ENCODE data around the gene DEFB118.
"Not testable (repeated sequence)": the region's sequence is repeated elsewhere in the genome, so short reads cannot be mapped to it uniquely, and the experiment has no call there.

Gene DEFB118, protein sequence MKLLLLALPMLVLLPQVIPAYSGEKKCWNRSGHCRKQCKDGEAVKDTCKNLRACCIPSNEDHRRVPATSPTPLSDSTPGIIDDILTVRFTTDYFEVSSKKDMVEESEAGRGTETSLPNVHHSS

DNA sequence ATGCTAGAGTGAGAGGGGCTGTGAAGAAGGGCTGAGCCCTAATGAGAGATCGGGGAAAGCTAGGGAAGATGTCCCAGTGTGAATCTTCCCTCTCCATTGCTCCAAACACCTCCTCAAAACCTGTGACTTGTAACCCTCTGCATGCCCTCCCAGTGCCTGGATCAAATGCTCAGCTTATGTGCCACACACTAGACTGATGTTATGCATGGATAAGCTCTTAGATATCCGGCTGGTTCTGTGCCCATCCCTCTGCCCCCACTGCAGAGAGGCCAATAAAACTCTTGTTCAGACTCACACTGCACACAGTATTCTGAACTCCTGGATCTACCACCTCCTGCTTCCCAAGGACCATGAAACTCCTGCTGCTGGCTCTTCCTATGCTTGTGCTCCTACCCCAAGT is at the start of gene DEFB118:
Gene DEFB118, plus strand, starts transcription at position 301 of the 400 bp plus-strand sequence. Its CDS starts 50 bp downstream, at position 351.
- no peak for DNase-seq

DNA sequence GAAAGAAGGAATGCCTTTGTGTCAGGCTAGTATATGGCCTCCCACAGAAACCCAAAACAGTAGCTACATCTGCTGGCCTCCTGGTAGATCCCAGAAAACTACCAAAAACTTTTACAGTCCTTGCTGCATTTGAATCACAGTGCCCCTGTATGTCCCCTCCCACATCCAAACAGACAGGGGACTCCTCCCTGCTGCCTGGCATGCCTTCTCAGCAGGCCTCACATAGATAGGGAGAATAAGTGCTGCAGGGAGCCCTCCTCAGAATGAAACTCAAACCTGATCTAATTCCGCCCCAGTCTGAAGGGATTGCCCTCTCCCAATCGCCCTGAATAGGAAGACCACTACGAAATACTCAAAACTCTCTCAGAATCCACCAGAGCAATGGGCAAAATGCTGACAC is 45.9 kb upstream of the DEFB118 start:
- DNase-seq: no peak

DNA sequence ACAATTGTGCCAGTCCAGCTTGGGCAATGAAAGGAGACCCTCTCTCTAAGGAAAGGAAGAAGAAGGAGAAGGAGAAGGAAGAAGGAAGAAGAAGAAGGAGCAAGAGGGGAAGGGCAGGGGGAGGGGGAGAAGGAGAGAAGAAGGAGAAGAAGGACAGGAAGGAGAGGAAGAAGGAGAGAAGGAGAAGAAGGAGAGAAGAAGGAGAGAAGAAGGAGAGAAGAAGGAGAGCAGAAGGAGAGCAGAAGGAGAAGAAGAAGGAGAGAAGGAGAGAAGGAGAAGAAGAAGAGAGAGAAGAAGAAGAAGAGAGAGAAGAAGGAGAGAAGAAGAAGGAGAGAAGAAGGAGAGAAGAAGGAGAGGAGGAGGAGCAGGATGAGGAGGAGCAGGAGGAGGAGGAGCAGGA is 37.5 kb upstream of the DEFB118 start:
- no peak for DNase-seq

DNA sequence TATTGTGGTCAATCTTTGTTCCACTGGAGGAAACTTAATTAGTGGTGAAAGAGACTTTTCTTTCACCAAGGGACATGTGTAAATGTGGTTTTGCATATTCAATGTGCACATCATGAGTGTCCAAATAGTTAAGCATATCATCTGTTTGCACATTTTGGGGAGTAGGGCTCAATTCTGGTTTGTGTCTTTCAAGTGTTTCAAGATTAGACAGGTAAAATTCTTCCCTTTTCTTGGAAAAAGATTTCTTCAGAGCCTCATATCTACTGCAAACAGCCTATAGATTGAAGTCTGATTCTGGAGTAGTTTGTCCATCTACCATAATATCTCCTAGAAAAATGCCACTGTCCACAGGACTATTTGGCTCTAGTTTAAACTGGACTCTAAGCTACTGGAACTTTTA is 26.9 kb upstream of the DEFB118 start:
- DNase-seq: no peak

DNA sequence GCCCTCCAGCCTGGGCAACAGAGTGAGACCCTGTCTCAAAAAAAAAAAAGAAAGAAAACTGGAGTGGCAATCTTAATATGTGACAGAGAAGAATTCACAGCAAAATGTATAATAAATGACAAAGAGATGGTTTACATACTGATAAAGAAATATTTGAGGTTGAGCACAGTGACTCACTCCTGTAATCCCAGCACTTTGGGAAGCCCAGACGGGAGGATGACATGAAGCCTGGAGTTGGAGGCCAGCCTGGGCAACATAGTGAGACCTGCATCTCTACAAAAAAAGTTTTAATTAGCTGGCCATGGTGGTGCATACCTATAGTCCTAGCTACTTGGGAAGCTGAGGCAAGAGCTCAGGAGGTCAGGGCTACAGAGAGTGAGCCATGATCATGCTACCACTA is 12.4 kb upstream of the DEFB118 start:
- DNase-seq: no peak

DNA sequence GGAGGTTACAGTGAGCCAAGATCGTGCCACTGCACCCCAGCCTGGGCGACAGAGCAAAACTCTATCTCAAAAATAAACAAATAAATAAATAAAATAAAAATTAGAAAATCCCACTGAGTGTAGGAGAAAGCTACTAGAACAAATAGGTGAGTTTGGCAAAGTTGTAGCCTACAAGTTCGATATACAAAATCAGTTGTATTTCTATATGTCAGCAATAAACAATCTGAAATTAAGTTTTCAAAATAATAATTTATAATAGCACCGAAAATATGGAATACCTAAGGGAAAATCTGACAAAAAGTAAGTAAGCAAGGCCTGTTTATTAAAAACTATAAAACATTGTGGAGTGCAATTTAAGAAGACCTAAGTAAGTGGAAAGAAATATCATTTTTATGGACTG is 5.1 kb upstream of the DEFB118 start:
- no peak for DNase-seq

DNA sequence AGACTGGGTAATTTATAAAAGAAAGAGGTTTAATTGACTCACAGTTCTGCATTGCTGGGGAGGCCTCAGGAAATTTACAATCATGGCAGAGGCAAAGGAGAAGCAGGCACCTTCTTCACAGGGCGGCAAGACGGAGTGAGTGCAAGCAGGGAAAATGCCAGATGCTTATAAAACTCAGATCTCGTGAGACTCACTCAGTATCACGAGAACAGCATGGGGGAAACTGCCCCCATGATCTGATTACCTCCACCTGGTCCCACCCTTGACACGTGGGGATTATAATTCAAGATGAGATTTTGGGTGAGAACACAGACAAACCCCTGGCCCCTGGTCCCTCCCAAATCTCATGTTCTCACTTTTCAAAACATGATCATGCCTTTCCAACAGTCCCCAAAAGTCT is 4.1 kb upstream of the DEFB118 start:
- DNase-seq: not testable (repeated sequence)

DNA sequence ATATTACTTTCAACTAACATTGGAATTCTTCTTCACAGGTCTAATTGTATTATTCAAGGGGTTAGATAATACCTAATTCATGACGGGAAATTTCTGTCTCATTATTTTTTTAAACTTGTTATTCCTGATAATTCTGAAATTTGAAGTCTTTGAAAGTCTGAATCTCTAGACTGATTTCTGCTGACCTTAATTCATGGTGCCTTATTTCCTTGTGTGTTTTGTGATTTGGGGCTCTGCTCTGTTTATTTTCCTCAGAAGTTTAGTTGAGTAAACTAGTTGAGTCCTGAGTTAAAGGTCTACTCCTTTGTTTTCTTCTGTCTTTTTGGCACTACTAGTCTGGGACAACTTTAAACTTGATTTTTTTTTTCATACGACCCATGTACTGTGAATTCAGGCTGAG is 5.9 kb downstream of the DEFB118 start:
- no peak for DNase-seq

DNA sequence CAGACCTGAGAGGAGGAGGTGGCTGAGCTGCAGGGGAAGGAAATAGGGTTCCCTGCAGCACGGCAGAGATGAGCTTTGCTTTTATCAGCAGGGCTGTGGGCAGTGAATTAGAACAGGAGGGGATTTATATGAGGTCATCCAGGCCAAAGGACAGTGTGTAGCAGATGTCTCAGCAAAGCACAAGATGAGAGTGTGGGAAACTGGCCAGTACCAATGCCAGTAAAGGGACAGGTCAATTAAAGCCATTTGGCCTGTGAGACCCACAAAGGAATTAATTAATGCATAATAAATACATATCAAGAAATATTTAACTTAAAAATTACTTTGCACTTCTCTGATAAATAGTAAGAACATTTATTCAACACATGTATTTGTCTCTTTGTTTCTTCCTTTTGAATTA is 22.1 kb downstream of the DEFB118 start, which contains the start of gene DEFB119:
Gene DEFB119, minus strand, starts transcription at position 101 of the 400 bp plus-strand sequence. CDS start 107 bp downstream, outside the sequence.
- no peak for DNase-seq

DNA sequence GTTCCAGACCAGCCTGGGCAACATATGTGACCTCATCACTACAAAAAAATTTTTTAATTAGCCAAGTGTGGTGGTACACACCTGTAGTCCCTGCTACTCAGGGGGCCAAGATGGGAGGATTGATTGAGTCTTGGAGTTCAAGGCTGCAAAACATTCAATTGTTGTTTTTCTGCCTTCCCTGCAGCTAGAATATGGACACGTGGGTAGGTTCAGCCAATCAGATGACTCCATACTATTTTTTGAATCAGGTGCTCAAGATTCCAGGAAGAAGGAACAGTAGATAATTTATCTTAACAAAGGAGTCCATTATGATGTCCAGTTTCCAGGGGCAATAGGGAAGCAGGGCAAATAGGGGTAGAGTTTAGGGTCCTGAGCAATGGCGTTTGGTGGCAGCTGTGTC is 24.4 kb downstream of the DEFB118 start:
- DNase-seq: no peak

DNA sequence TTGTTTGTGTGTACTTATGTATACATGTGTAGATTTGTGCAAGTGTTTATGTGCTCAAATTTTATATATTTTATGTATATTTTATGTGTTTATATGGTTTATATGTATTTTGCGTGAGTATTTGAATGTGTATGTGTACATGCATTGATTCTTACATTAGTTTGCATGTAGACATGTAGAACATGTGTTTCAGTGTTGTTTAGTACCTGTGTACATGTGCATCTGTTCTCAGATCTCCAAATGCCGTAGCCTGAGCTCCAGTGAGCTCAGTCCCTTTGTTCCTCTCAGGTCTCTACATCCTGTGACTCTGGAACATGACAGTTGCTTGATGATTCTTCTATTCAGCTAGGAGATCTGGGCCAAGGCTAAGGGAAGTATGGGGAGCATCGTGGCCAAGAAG is 26.5 kb downstream of the DEFB118 start:
- no peak for DNase-seq

DNA sequence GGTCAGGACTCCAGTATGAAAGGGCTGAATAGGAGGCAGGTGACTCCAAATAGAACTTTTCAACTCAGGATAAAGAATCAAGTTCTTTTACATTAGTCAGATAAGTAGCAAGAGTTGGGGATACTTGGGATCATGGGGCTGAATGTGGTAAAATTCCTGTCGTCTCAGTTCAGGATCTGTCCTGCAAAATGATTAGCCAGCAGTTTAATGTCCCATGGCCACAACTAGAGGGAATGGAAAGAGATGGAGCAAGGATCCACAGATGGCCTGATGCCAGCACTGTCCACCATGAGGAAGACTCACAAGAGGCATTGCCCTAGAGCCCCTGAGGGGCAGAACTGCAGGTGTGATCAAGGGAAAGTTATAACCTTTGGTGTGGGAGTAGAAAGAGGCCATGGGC is 35.5 kb downstream of the DEFB118 start:
- DNase-seq: no peak

DNA sequence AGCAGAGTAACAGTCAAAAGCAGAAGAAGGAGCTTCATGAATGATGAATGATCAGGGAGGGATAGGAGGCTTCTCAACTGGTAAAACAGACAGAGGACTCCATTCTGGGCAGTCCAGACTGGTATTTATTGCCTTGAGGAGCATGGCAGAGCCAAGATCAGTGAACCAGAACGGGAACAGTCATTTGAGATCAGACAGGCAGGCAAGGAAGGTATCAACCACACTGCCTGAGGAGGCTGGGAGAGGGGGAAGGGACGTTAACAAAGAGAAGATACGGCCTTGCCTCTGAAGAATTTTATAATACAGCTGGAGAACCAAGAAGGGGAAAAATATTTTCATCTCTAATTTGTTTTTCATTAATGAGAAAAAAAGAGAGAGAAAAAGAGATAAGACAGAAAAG is 37.7 kb downstream of the DEFB118 start, which contains the start of gene DEFB121:
Gene DEFB121, minus strand, starts transcription at position 101 of the 400 bp plus-strand sequence. Its CDS starts 63 bp downstream, at position 38.
- DNase-seq: no peak

DNA sequence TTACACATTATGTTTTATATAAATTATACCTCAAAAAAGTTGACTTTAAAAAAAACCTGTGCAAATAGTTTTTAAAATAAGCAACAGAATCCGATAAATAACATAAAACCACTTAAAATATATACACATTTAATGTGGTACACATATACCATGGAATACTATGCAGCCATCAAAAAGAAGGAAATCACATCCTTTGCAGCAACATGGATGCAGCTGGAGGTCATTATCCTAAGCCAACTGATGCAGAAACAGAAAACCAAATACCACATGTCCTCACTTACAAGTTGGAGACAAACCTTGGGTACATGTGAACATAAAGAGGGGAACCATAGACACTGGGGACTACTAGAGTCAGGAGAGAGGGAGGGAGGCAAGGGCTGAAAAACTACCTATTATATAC is 41.6 kb downstream of the DEFB118 start:
- DNase-seq: no peak

DNA sequence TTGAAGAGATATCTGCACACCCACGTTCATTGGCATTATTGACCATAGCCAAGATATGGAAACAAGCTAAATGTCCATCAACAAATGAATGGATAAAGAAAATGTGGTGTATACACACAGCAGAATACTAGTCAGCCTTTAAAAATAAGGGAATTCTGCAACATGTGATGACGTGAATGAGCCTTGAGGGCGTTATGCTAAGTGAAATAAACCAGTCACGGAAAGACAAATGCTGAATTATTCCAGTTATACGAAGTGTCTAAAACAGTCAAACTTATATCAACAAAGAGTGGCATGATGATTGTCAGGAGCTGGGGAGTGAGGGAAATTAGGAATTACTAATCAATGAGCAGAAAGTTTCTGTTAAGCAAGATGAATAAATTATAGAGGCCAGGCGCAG is 46.0 kb downstream of the DEFB118 start:
- DNase-seq: no peak

DNA sequence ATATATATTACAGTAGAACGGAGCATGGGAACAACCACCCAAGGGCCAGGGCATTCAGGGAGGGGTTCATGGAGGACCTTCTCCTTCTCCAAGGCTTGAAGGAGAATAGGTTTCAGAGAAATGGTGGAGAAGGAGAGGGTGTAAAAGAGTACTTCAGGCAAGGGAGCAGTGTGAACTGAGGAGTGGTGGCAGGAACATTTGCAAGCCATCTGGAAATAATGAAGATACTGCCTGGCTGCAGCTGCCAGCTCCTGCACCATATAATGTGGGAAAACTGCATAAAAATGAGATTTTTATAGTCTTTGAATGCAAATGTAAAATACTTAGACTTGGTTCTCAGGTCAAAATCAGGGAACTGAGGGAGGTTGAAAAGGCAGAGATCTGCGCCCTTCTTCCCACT is 47.3 kb downstream of the DEFB118 start:
- DNase-seq: no peak

DNA sequence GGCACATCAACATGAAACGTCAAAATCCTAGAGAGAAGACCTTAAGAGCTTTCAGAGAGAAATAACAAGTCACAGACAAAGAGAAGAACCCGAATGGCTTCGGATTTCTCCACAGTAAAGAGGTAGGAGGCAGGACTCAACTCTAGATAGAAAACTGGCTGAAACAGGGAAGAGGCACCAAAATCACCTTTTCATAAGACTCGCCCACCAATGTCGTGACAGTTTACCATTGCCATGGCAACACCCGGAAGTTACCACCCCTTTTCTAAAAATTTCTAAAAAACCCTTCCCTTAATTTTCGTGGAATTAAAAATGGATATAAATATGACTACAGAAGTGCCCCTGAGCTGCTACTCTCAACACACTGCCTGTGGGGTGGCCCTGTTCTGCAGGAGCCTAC is 49.9 kb downstream of the DEFB118 start:
- DNase-seq: no peak

All from cortex of kidney (tissue), 1 donor.